22Rv1 (cell line): Measurements from ENCODE around the gene SIGLEC7.

ENCODE experiments used
- H3K27ac ChIP-seq: fragments of 450-650 bp; 2 replicates; pipeline ENCODE4 v1.5.1; 2017
- ZFX ChIP-seq: fragments of 450-650 bp; IDR thresholded peaks from 2 replicates; pipeline ENCODE4 v1.6.1; 2017; ENCODE audit warnings: antibody characterized with exemption, borderline replicate concordance
- TF ChIP-seq, protein P1 (sequence below): fragments of 450-650 bp; IDR thresholded peaks from 2 replicates; pipeline ENCODE4 v1.5.1; 2017; ENCODE audit warnings: mild to moderate bottlenecking

Gene SIGLEC7

DNA sequence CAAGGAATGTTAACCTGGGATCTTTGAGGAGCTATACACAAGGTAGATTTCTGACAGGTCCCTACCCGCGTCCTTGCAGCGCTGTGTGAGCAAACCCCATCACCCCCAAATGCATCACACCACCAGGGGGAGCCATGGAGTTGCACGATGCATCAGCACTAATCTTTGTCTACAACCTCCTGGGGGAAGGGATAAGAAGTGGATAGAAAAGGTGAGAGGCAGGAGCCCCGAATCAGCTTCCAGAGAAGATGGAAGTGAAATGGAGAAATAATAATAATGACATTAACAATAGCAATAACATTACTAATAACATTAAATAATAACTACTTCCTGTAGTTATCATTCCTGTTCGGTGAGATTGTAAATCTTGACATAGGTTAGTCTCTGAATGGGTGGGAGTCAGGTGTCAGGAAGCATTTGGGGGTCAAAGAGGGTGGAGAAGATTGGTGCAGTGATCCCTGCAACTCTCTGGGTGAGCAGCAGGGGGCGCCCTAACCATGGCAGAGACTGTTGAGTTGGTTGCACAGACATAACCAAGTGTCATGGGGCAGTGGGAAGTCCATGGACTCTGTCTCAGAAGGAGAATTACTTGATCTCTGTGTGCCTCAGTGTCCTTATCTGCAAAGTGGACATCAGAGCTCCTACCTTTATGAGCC, 16.5 kb downstream of the SIGLEC7 start:
- TF ChIP-seq ZFX: no peak
- TF ChIP-seq, protein P1, sequence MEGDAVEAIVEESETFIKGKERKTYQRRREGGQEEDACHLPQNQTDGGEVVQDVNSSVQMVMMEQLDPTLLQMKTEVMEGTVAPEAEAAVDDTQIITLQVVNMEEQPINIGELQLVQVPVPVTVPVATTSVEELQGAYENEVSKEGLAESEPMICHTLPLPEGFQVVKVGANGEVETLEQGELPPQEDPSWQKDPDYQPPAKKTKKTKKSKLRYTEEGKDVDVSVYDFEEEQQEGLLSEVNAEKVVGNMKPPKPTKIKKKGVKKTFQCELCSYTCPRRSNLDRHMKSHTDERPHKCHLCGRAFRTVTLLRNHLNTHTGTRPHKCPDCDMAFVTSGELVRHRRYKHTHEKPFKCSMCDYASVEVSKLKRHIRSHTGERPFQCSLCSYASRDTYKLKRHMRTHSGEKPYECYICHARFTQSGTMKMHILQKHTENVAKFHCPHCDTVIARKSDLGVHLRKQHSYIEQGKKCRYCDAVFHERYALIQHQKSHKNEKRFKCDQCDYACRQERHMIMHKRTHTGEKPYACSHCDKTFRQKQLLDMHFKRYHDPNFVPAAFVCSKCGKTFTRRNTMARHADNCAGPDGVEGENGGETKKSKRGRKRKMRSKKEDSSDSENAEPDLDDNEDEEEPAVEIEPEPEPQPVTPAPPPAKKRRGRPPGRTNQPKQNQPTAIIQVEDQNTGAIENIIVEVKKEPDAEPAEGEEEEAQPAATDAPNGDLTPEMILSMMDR: peak; percentile 93

GRCh38 chr19:51159656-51160055, 17.6 kb downstream of the SIGLEC7 start:
- TF ChIP-seq, protein P1: no peak
- no peak for TF ChIP-seq ZFX
- no peak overlapping the region for H3K27ac ChIP-seq

More for the DNA sequence above, 16.5 kb downstream of the SIGLEC7 start:
- H3K27ac ChIP-seq: no peak overlapping the region

DNA sequence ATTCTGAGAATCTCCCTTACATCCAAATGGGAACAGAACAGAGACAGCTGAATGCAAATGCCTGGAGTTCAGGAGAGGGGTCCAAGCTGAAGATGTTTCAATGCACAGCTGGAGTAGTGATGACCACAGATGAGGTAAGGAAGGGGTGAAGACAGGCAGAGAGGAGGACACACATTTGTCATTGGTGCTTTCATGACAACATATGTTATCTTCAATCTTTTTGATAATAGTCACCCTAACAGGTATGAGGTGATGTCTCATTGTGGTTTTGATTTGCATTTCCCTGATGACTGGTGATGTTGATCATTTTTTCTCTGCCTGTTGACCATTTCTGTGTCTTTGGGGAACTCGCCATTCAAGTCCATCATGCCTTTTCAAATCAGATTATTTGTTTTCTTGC, 19.2 kb downstream of the SIGLEC7 start:
- TF ChIP-seq, protein P1: no peak
- no peak for TF ChIP-seq ZFX

GRCh38 chr19:51161867-51162496, 19.9 kb downstream of the SIGLEC7 start:
- no peak overlapping the region for H3K27ac ChIP-seq
- TF ChIP-seq, protein P1: no peak
- no peak for TF ChIP-seq ZFX

More for the DNA sequence above, 19.2 kb downstream of the SIGLEC7 start:
- no peak overlapping the region for H3K27ac ChIP-seq

GRCh38 chr19:51163257-51163656, 21.2 kb downstream of the SIGLEC7 start:
- TF ChIP-seq, protein P1: no peak
- TF ChIP-seq ZFX: no peak

DNA sequence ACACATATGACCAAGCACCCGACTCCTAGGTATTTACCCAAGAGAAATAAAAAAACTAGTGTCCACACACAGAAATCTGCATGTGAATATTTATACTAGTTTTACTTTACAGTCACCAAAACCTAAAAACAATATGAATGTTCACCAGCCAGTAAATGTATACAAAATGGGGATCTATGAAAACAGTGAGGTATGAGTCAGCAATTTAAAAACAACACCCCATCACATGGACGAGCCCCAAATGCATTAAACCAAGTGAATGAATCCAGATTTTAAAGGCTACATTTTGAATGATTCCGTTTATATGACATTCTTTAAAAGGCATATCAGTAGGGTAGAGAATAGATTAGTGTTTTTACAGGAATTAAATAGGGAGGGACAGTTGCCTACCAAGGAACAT, 22.1 kb downstream of the SIGLEC7 start:
- H3K27ac ChIP-seq: no peak overlapping the region
- TF ChIP-seq, protein P1: no peak
- no peak for TF ChIP-seq ZFX

More at GRCh38 chr19:51163257-51163656, 21.2 kb downstream of the SIGLEC7 start:
- no peak overlapping the region for H3K27ac ChIP-seq

DNA sequence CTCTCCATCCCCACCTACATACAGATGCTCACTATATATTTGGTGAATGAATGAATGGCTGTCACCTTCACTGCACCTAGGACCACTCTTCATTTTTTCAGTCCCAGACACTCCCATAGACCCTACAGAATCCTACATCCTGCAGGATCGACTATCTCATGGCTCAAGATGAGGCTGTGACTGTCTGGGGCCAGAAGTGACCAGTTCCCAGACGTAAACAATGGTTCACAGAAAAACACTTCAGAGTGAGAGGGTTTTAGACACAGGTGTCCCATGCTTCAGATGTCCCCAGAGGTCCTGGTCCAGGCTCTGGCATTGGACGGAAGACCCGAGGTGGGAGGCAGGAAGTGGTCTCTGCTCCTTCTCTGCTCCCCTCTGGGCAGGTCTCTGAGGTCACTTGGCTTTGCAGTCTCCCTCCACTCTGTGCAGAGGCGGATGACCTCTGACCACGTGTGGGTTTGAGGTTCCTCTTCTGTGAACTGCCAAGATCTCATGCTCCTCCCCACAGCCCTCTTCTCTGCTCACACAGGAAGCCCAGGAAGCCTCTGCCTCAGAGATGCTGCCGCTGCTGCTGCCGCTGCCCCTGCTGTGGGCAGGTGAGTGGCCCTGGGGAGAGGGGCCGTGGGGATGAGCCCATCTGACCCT, 24.9 kb downstream of the SIGLEC7 start:
- TF ChIP-seq, protein P1: no peak
- no peak for TF ChIP-seq ZFX
- H3K27ac ChIP-seq: no peak overlapping the region
